OCI-LY3 (cell line): ENCODE data around the gene FRMD1.

Experiments used
- H2AFZ ChIP-seq: fragments of 200-600, 300-600 bp; shearing (Covaris generic); 2 replicates; pipeline ENCODE4 v1.6.0; 2014; ENCODE audit warnings: antibody characterized with exemption, low read depth, low read length
- H3K27ac ChIP-seq: fragments of 200-600, 300-600 bp; sonication (generic); 2 replicates; pipeline ENCODE4 v1.5.1; 2014; ENCODE audit warnings: mild to moderate bottlenecking, low read length, moderate library complexity, mixed read lengths
- H3K27me3 ChIP-seq: fragments of 200-600, 300-600 bp; sonication (generic); 2 replicates; pipeline ENCODE4 v1.6.1; 2014; ENCODE audit warnings: low read depth, low read length, mixed read lengths
- H3K36me3 ChIP-seq: fragments of 200-600, 300-600 bp; sonication (generic); replicated peaks from 2 replicates; pipeline ENCODE3; 2014; ENCODE audit warnings: low read depth, low read length, mixed read lengths
- H3K4me1 ChIP-seq: fragments of 300-600, 200-600 bp; sonication (generic); 2 replicates; pipeline ENCODE4 v1.6.1; 2014; ENCODE audit warnings: low read length, mixed read lengths
- H3K4me2 ChIP-seq: fragments of 200-600, 300-600 bp; sonication (generic); 2 replicates; pipeline ENCODE4 v1.6.1; 2014; ENCODE audit warnings: low read length, mixed read lengths
- H3K4me3 ChIP-seq: fragments of 300-600, 200-600 bp; sonication (generic); 2 replicates; pipeline ENCODE4 v1.5.1; 2014; ENCODE audit warnings: antibody characterized with exemption, mild to moderate bottlenecking, low read length, moderate library complexity
- H3K79me2 ChIP-seq: fragments of 300-600, 200-600 bp; shearing (Covaris generic); 2 replicates; pipeline ENCODE4 v1.6.1; 2014; ENCODE audit warnings: mild to moderate bottlenecking, low read length, mixed read lengths
- H3K9ac ChIP-seq: fragments of 300-600, 200-600 bp; shearing (Covaris generic); 2 replicates; pipeline ENCODE4 v1.6.0; 2014; ENCODE audit warnings: mild to moderate bottlenecking, low read length, moderate library complexity
- H3K9me3 ChIP-seq: fragments of 200-600, 300-600 bp; shearing (Covaris generic); 2 replicates; pipeline ENCODE4 v1.6.1; 2014; ENCODE audit warnings: low read length, mixed read lengths; ENCODE audit not compliant: insufficient read depth
- H4K20me1 ChIP-seq: fragments of 200-600, 300-600 bp; sonication (generic); 2 replicates; pipeline ENCODE4 v1.6.1; 2016; ENCODE audit warnings: low read length, mixed read lengths; ENCODE audit not compliant: insufficient read depth
- CTCF ChIP-seq: fragments of 200-600, 300-600 bp; sonication (generic); IDR thresholded peaks from 2 replicates; pipeline ENCODE4 v1.5.1; 2014; ENCODE audit warnings: antibody characterized with exemption, low read length, low read depth
- EZH2phosphoT487 ChIP-seq: fragments of 200-600 bp; shearing (Covaris generic); IDR thresholded peaks from 2 replicates; pipeline ENCODE4 v1.6.1; 2018; ENCODE audit warnings: antibody characterized with exemption, mixed run types, low read depth

Gene FRMD1

GRCh38 chr6:168102315-168102985 is 23.4 kb upstream of the FRMD1 start:
- H2AFZ ChIP-seq: no peak overlapping the region
- no peaks in the 10 kb centered on the region for H3K79me2 ChIP-seq
- no peaks in the 10 kb centered on the region for H3K4me1 ChIP-seq
- peaks cover 3% of the 10 kb centered on the region; the same call in 1 of the 2 replicates for H3K27me3 ChIP-seq
- H3K4me2 ChIP-seq: no peak overlapping the region
- no peaks in the 10 kb centered on the region for H3K36me3 ChIP-seq
- H3K9me3 ChIP-seq: no peaks in the 10 kb centered on the region
- no peaks in the 10 kb centered on the region for H4K20me1 ChIP-seq
- no peak overlapping the region for H3K27ac ChIP-seq
- H3K4me3 ChIP-seq: no peak overlapping the region
- TF ChIP-seq EZH2phosphoT487: no peak
- TF ChIP-seq CTCF: no peak
- H3K9ac ChIP-seq: no peak overlapping the region

DNA sequence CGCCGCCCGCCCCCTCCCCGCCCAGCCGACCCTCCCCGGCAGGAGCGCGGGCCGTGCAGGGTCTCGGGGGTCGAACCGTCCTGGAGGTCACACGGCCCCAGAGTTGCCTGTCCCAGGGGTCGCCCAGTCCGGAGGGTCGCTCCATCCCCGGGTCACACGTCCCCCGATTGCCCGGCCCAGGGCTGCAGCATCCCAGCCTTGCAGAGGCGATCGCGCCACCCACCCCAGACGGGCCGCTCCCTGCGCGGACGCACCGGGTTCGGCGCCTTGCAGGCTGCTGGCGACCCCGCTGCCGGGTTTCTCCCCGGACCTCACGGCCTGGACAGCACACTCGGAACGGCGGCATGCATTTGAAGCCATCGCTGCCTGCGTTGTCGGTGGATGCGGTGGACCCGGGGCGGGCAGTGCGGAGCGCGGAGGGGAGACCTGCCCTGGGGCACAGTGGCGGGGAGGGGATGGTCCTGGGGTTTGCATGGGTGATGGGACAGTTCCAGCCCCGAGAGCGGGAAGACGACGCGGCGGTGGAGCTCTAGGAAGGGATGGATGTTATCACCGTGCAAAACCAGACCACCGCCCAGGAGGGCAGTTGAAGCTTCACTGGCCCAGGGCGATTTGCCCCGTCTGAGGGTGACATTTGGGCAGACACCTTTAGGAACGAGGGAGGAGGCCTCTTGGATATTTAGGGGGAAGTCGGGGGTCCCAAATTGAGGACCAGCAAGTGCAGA is 22.7 kb upstream of the FRMD1 start:
- H3K4me2 ChIP-seq: no peak overlapping the region
- H3K4me3 ChIP-seq: no peak overlapping the region
- H3K27me3 ChIP-seq: peaks cover 3% of the 10 kb centered on the region; the same call in 1 of the 2 replicates

DNA sequence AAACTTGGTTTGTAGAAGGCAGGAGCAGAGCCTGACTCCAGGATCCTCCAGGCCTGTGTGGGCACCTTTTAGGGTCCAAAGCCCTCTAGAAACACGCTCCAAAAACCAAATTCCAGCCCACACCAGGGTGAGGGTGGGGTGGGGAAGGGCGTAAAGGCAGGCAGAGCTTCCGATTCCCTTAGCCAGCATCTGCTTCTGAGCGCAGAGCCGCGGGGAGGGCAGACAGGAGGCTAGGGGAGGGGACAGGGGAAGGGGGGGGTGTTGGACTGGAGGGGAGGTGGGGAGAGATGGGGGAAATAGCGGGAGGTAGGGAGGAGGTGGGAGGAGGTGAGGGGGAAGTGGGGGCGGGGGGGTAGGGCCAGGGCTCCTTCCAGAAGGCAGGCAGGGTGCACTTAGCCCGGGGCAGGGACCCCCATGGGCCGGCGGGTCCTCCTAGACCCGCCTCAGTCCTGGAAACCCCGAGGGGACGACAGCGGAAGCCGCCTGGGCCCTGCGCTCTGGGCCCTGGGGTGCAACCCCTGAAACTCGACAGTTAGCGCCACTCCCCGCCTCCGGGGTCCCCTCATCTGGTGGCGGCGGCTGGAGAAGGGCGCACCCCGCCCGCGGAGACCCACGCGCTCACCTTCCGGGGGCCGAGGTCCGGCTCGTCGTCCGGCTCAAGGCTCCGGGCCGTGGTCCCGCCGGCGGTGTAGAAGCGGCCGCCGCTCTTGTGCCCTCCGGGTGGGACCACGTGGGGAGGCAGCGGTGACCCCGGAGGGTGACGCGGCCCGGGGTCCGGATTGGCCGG is 22.0 kb upstream of the FRMD1 start:
- H4K20me1 ChIP-seq: no peaks in the 10 kb centered on the region
- no peaks in the 10 kb centered on the region for H3K79me2 ChIP-seq
- H3K4me3 ChIP-seq: no peak overlapping the region
- H3K9ac ChIP-seq: no peak overlapping the region
- TF ChIP-seq EZH2phosphoT487: no peak
- no peak for TF ChIP-seq CTCF
- peaks cover 3% of the 10 kb centered on the region; the same call in 1 of the 2 replicates for H3K27me3 ChIP-seq
- no peaks in the 10 kb centered on the region for H3K9me3 ChIP-seq
- no peaks in the 10 kb centered on the region for H3K4me1 ChIP-seq
- no peak overlapping the region for H2AFZ ChIP-seq
- H3K36me3 ChIP-seq: no peaks in the 10 kb centered on the region
- no peak overlapping the region for H3K4me2 ChIP-seq
- no peak overlapping the region for H3K27ac ChIP-seq

More for the DNA sequence above, 22.7 kb upstream of the FRMD1 start:
- H3K79me2 ChIP-seq: no peaks in the 10 kb centered on the region
- no peaks in the 10 kb centered on the region for H3K9me3 ChIP-seq
- no peaks in the 10 kb centered on the region for H3K4me1 ChIP-seq
- no peak overlapping the region for H2AFZ ChIP-seq
- H3K27ac ChIP-seq: no peak overlapping the region
- H3K9ac ChIP-seq: no peak overlapping the region
- no peaks in the 10 kb centered on the region for H4K20me1 ChIP-seq
- H3K36me3 ChIP-seq: no peaks in the 10 kb centered on the region
- TF ChIP-seq CTCF (no peak), EZH2phosphoT487 (no peak)
